ENCODE data around the gene ALG12. TPM values are rescaled to one million over a fixed set of nuclear protein-coding genes. Genes with fewer than 3 reads are reported as not detected.

The ALG12 gene
- total and polyA plus RNA-seq, 5 donors from 2014 or later: 12.6 to 18.1 (median 15.5) TPM

- Histone ChIP-seq H3K36me3 (ENCODE audit: control insufficient read depth, insufficient read depth, low read length) (peaks cover 62% of the 10 kb centered on the region), H3K4me1 (ENCODE audit: control insufficient read depth, insufficient read depth, low read length, poor library complexity, severe bottlenecking) (no peaks in the 10 kb centered on the region), H3K27ac (ENCODE audit: insufficient read depth, low read length, poor library complexity, severe bottlenecking) (no peak overlapping the region), H3K9me3 (ENCODE audit: control insufficient read depth in 2 of 2, low read length in 2 of 2) (no peaks in the 10 kb centered on the region), H3K4me3 (ENCODE audit: low read depth, low read length) (no peak overlapping the region), H3K27me3 (ENCODE audit: control insufficient read depth, insufficient read depth, low read length) (no peaks in the 10 kb centered on the region)
- no peak for ATAC-seq (ENCODE audit: low read depth in 2 of 2)
- peaks cover 3 to 16% (median 12%) of the 10 kb centered on the region in 4 donors for H3K4me1 Mint-ChIP-seq
- no peak for DNase-seq
- H3K27me3 Mint-ChIP-seq: no peaks in the 10 kb centered on the region
- H3K9me3 Mint-ChIP-seq: peaks cover 0 to 5% (median 0%) of the 10 kb centered on the region in 7 donors
- peaks cover 54% of the 10 kb centered on the region for H3K36me3 Mint-ChIP-seq
- H3K4me3 Mint-ChIP-seq: no peak overlapping the region
- H3K27ac Mint-ChIP-seq: no peak overlapping the region
Measured at GRCh38 chr22:49887702-49888101, 30.5 kb downstream of the ALG12 start.

GRCh38 chr22:49887064-49887451 is 31.2 kb downstream of the ALG12 start:
- Histone ChIP-seq H3K4me3 (ENCODE audit: low read depth, low read length) (no peak overlapping the region), H3K36me3 (ENCODE audit: control insufficient read depth, insufficient read depth, low read length) (peaks cover 62% of the 10 kb centered on the region), H3K27me3 (ENCODE audit: control insufficient read depth, insufficient read depth, low read length) (no peaks in the 10 kb centered on the region), H3K4me1 (ENCODE audit: control insufficient read depth, insufficient read depth, low read length, poor library complexity, severe bottlenecking) (peaks cover 2% of the 10 kb centered on the region), H3K27ac (ENCODE audit: insufficient read depth, low read length, poor library complexity, severe bottlenecking) (no peak overlapping the region), H3K9me3 (ENCODE audit: control insufficient read depth in 2 of 2, low read length in 2 of 2) (no peaks in the 10 kb centered on the region)
- Mint-ChIP-seq H3K9me3 (peaks cover 0 to 5% (median 0%) of the 10 kb centered on the region in 7 donors), H3K27ac (no peak overlapping the region), H3K36me3 (peaks cover 57% of the 10 kb centered on the region), H3K4me1 (peaks cover 10 to 20% (median 16%) of the 10 kb centered on the region in 4 donors), H3K27me3 (no peaks in the 10 kb centered on the region), H3K4me3 (peak overlapping the region in 1 of 4 donors; percentile 68)
- DNase-seq (no peak), ATAC-seq (ENCODE audit: low read depth in 2 of 2) (no peak)

- no peak overlapping the region for H3K27ac Mint-ChIP-seq
- ATAC-seq (ENCODE audit: low read depth in 2 of 2) (no peak), DNase-seq (no peak)
- Histone ChIP-seq H3K4me1 (ENCODE audit: control insufficient read depth, insufficient read depth, low read length, poor library complexity, severe bottlenecking) (peaks cover 8% of the 10 kb centered on the region), H3K36me3 (ENCODE audit: control insufficient read depth, insufficient read depth, low read length) (peaks cover 62% of the 10 kb centered on the region), H3K27ac (ENCODE audit: insufficient read depth, low read length, poor library complexity, severe bottlenecking) (no peak overlapping the region), H3K27me3 (ENCODE audit: control insufficient read depth, insufficient read depth, low read length) (no peaks in the 10 kb centered on the region), H3K4me3 (ENCODE audit: low read depth, low read length) (no peak overlapping the region), H3K9me3 (ENCODE audit: control insufficient read depth in 2 of 2, low read length in 2 of 2) (no peaks in the 10 kb centered on the region)
- no peak overlapping the region for H3K4me3 Mint-ChIP-seq
- peaks cover 15 to 21% (median 19%) of the 10 kb centered on the region in 4 donors for H3K4me1 Mint-ChIP-seq
- peaks cover 0 to 4% (median 0%) of the 10 kb centered on the region in 7 donors for H3K9me3 Mint-ChIP-seq
- no peaks in the 10 kb centered on the region for H3K27me3 Mint-ChIP-seq
- peaks cover 55% of the 10 kb centered on the region for H3K36me3 Mint-ChIP-seq
Measured at GRCh38 chr22:49886346-49887063, 31.7 kb downstream of the ALG12 start.

GRCh38 chr22:49885881-49886280 is 32.4 kb downstream of the ALG12 start:
- peaks cover 62% of the 10 kb centered on the region for H3K36me3 ChIP-seq (ENCODE audit: control insufficient read depth, insufficient read depth, low read length)

GRCh38 chr22:49885281-49885680 is 33.0 kb downstream of the ALG12 start:
- no peak overlapping the region for H3K4me3 ChIP-seq (ENCODE audit: low read depth, low read length)
- peaks cover 15% of the 10 kb centered on the region for H3K4me1 ChIP-seq (ENCODE audit: control insufficient read depth, insufficient read depth, low read length, poor library complexity, severe bottlenecking)
- peaks cover 59% of the 10 kb centered on the region for H3K36me3 ChIP-seq (ENCODE audit: control insufficient read depth, insufficient read depth, low read length)
- Mint-ChIP-seq H3K27ac (no peak overlapping the region), H3K36me3 (peaks cover 49% of the 10 kb centered on the region), H3K4me3 (no peak overlapping the region), H3K27me3 (no peaks in the 10 kb centered on the region), H3K4me1 (peaks cover 17 to 27% (median 26%) of the 10 kb centered on the region in 4 donors), H3K9me3 (no peaks in the 10 kb centered on the region)
- no peaks in the 10 kb centered on the region for H3K9me3 ChIP-seq (ENCODE audit: control insufficient read depth in 2 of 2, low read length in 2 of 2)
- H3K27me3 ChIP-seq (ENCODE audit: control insufficient read depth, insufficient read depth, low read length): no peaks in the 10 kb centered on the region
- ATAC-seq (ENCODE audit: low read depth in 2 of 2): no peak
- no peak overlapping the region for H3K27ac ChIP-seq (ENCODE audit: insufficient read depth, low read length, poor library complexity, severe bottlenecking)
- no peak for DNase-seq

More at GRCh38 chr22:49885881-49886280, 32.4 kb downstream of the ALG12 start:
- DNase-seq (no peak), ATAC-seq (ENCODE audit: low read depth in 2 of 2) (no peak)
- Mint-ChIP-seq H3K4me3 (no peak overlapping the region), H3K9me3 (no peaks in the 10 kb centered on the region), H3K36me3 (peaks cover 49% of the 10 kb centered on the region), H3K4me1 (peaks cover 13 to 24% (median 21%) of the 10 kb centered on the region in 4 donors), H3K27me3 (no peaks in the 10 kb centered on the region), H3K27ac (no peak overlapping the region)
- H3K27me3 ChIP-seq (ENCODE audit: control insufficient read depth, insufficient read depth, low read length): no peaks in the 10 kb centered on the region
- H3K27ac ChIP-seq (ENCODE audit: insufficient read depth, low read length, poor library complexity, severe bottlenecking): no peak overlapping the region
- H3K9me3 ChIP-seq (ENCODE audit: control insufficient read depth in 2 of 2, low read length in 2 of 2): no peaks in the 10 kb centered on the region
- peaks cover 11% of the 10 kb centered on the region for H3K4me1 ChIP-seq (ENCODE audit: control insufficient read depth, insufficient read depth, low read length, poor library complexity, severe bottlenecking)
- H3K4me3 ChIP-seq (ENCODE audit: low read depth, low read length): no peak overlapping the region

GRCh38 chr22:49884503-49885260 is 33.6 kb downstream of the ALG12 start:
- peaks cover 21 to 32% (median 31%) of the 10 kb centered on the region in 4 donors for H3K4me1 Mint-ChIP-seq
- H3K27ac Mint-ChIP-seq: no peak overlapping the region
- DNase-seq: no peak
- Histone ChIP-seq H3K9me3 (ENCODE audit: control insufficient read depth in 2 of 2, low read length in 2 of 2) (no peaks in the 10 kb centered on the region), H3K36me3 (ENCODE audit: control insufficient read depth, insufficient read depth, low read length) (peaks cover 59% of the 10 kb centered on the region), H3K27ac (ENCODE audit: insufficient read depth, low read length, poor library complexity, severe bottlenecking) (no peak overlapping the region), H3K4me3 (ENCODE audit: low read depth, low read length) (no peak overlapping the region), H3K27me3 (ENCODE audit: control insufficient read depth, insufficient read depth, low read length) (no peaks in the 10 kb centered on the region), H3K4me1 (ENCODE audit: control insufficient read depth, insufficient read depth, low read length, poor library complexity, severe bottlenecking) (peaks cover 17% of the 10 kb centered on the region)
- ATAC-seq (ENCODE audit: low read depth in 2 of 2): no peak
- H3K36me3 Mint-ChIP-seq: peaks cover 47% of the 10 kb centered on the region
- H3K27me3 Mint-ChIP-seq: no peaks in the 10 kb centered on the region
- H3K4me3 Mint-ChIP-seq: no peak overlapping the region
- H3K9me3 Mint-ChIP-seq: no peaks in the 10 kb centered on the region

GRCh38 chr22:49884075-49884474 is 34.2 kb downstream of the ALG12 start:
- H3K4me1 ChIP-seq (ENCODE audit: control insufficient read depth, insufficient read depth, low read length, poor library complexity, severe bottlenecking): peaks cover 17% of the 10 kb centered on the region
- Mint-ChIP-seq H3K4me3 (no peak overlapping the region), H3K4me1 (peaks cover 21 to 32% (median 31%) of the 10 kb centered on the region in 4 donors), H3K27ac (no peak overlapping the region), H3K36me3 (peaks cover 41% of the 10 kb centered on the region), H3K9me3 (no peaks in the 10 kb centered on the region), H3K27me3 (no peaks in the 10 kb centered on the region)
- ATAC-seq (ENCODE audit: low read depth in 2 of 2) (no peak), DNase-seq (no peak)
- H3K27me3 ChIP-seq (ENCODE audit: control insufficient read depth, insufficient read depth, low read length): no peaks in the 10 kb centered on the region
- H3K36me3 ChIP-seq (ENCODE audit: control insufficient read depth, insufficient read depth, low read length): peaks cover 56% of the 10 kb centered on the region
- H3K9me3 ChIP-seq (ENCODE audit: control insufficient read depth in 2 of 2, low read length in 2 of 2): no peaks in the 10 kb centered on the region
- no peak overlapping the region for H3K4me3 ChIP-seq (ENCODE audit: low read depth, low read length)
- H3K27ac ChIP-seq (ENCODE audit: insufficient read depth, low read length, poor library complexity, severe bottlenecking): no peak overlapping the region
